ENCODE data around the gene GPR37. TPM values are rescaled to one million over a fixed set of nuclear protein-coding genes. Genes with fewer than 3 reads are reported as not detected.

The GPR37 gene
- total RNA-seq, 1 donor from 2014 or later = not detected

DNA sequence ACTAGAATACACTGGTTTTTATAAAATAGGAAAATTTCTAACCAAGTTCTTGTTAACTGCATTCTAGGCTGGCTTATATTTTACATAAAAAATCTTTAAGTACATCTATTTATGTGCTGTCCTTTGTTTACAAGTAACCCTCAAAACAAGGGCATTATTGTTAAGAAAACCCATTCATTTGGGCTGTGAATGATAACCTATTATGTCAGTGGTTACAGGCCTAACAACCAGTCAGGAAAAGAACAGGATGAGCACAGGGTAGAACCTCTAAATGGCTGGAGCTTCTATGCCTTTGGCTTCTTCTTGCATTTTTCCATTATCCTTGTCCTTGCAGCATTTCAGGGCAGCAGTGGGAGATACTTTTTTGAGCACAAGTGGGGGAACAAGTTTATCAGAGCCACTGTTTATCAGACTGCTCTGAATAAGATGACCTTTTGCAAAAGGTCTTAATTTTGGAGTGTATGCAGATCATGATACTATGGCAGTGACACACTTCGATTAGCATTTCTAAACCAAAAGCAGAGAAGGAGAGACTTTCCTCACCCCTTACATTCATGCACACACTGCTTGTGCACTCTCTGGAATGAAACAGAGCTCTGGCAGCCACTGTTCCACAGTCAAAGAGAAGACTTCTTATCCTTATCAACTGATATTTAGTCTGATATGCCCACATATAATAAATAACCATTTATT is 10.9 kb downstream of the GPR37 start:
- ChIA-PET CTCF (no interaction called here), POLR2A (interaction anchor here (0.6 kb wide), 1 partner anchor 20 kb away, joined by 4 read pairs; no protein-coding TSS in a partner anchor)
- H3K9me3 Mint-ChIP-seq = no peaks in the 10 kb centered on the region
- ATAC-seq (ENCODE audit: low read depth) (no peak), DNase-seq (no peak)
- TF ChIP-seq, protein P1, sequence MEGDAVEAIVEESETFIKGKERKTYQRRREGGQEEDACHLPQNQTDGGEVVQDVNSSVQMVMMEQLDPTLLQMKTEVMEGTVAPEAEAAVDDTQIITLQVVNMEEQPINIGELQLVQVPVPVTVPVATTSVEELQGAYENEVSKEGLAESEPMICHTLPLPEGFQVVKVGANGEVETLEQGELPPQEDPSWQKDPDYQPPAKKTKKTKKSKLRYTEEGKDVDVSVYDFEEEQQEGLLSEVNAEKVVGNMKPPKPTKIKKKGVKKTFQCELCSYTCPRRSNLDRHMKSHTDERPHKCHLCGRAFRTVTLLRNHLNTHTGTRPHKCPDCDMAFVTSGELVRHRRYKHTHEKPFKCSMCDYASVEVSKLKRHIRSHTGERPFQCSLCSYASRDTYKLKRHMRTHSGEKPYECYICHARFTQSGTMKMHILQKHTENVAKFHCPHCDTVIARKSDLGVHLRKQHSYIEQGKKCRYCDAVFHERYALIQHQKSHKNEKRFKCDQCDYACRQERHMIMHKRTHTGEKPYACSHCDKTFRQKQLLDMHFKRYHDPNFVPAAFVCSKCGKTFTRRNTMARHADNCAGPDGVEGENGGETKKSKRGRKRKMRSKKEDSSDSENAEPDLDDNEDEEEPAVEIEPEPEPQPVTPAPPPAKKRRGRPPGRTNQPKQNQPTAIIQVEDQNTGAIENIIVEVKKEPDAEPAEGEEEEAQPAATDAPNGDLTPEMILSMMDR (IDR thresholded peaks at IDR 0.05) = no peak
- H3K36me3 Mint-ChIP-seq (ENCODE audit: low read depth) = no peaks in the 10 kb centered on the region
- H3K27ac Mint-ChIP-seq = no peak overlapping the region
- H3K4me3 Mint-ChIP-seq = no peak overlapping the region
- no peaks in the 10 kb centered on the region for H3K27me3 Mint-ChIP-seq
- intact Hi-C loops (cut with micrococcal nuclease) = no loop called here
- H3K4me1 Mint-ChIP-seq = no peaks in the 10 kb centered on the region

DNA sequence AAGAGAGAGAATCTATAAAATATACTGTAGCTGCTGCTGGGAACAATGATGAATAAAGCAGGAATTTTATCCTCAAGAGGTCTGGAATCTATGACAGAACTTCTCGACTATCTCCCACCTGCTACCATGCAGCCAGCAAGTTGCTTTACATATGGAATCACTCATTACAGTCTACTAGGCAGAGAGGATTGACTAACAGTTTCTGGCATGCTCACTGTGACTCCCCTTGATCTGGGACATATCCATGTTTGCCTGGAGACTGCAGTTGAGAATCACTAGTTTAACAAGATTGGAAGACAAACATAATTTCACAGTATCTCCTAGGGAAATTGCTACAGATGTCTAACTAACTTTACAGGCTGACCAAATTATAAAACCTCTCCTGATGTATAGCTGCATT is 13.3 kb downstream of the GPR37 start:
- ATAC-seq (ENCODE audit: low read depth) (no peak), DNase-seq (no peak)
- CTCF ChIA-PET = no interaction called here
- Mint-ChIP-seq H3K27ac (no peak overlapping the region), H3K9me3 (no peaks in the 10 kb centered on the region), H3K4me3 (no peak overlapping the region), H3K36me3 (ENCODE audit: low read depth) (no peaks in the 10 kb centered on the region), H3K4me1 (no peaks in the 10 kb centered on the region), H3K27me3 (no peaks in the 10 kb centered on the region)
- intact Hi-C loops (cut with micrococcal nuclease) = no loop called here
- TF ChIP-seq, protein P1 (IDR thresholded peaks at IDR 0.05) = no peak
- POLR2A ChIA-PET = no interaction called here

DNA sequence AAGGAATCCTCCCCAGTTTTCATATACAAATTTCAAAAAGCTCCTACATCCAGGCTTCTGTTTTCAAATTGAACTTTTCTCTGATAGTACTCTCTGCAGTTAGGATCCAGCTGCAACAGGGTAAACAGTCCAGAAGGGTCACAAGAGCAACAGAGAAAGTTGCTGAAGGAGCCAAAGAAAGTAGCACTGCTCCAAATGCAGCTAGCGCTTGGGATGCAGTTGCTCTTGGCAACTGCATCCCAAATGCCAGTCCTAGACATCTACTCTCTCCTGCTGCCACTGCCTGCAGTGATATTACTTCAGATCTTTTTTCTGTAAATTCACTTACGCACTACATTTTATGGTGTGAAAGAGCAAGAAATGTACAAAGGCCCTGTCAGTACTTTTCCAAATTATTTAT is 14.6 kb downstream of the GPR37 start:
- Mint-ChIP-seq H3K4me1 (no peaks in the 10 kb centered on the region), H3K27ac (no peak overlapping the region), H3K9me3 (no peaks in the 10 kb centered on the region), H3K36me3 (ENCODE audit: low read depth) (no peaks in the 10 kb centered on the region), H3K27me3 (no peaks in the 10 kb centered on the region), H3K4me3 (no peak overlapping the region)
- intact Hi-C loops (cut with micrococcal nuclease) = no loop called here
- TF ChIP-seq, protein P1 (IDR thresholded peaks at IDR 0.05) = no peak
- CTCF ChIA-PET = no interaction called here
- POLR2A ChIA-PET = no interaction called here
- DNase-seq = no peak
- ATAC-seq (ENCODE audit: low read depth) = no peak

DNA sequence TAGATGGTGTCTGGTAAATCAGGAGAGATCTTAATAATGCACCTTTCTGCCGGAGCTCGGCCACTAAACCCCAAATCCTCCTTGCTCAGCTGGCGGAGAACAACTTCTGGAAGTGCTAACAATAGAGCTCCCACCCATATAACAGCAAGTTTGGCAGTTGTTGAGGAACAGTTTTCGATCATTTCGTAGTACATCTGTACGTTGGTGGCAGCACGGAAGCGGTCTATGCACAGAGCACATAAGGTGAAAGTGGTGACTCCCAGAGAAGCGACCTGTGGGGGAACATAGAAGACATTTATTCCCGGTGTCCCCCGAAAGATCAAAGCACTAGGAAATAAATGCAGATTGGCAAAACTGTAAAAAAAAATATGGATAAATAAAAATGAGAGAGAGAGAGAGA is 18.5 kb downstream of the GPR37 start:
- DNase-seq (no peak), ATAC-seq (ENCODE audit: low read depth) (no peak)
- H3K4me3 Mint-ChIP-seq = no peak overlapping the region
- no peaks in the 10 kb centered on the region for H3K36me3 Mint-ChIP-seq (ENCODE audit: low read depth)
- H3K9me3 Mint-ChIP-seq = no peaks in the 10 kb centered on the region
- CTCF ChIA-PET = no interaction called here
- TF ChIP-seq, protein P1 (IDR thresholded peaks at IDR 0.05) = no peak
- H3K27ac Mint-ChIP-seq = no peak overlapping the region
- H3K4me1 Mint-ChIP-seq = no peaks in the 10 kb centered on the region
- POLR2A ChIA-PET = no interaction called here
- intact Hi-C loops (cut with micrococcal nuclease) = no loop called here
- no peaks in the 10 kb centered on the region for H3K27me3 Mint-ChIP-seq

DNA sequence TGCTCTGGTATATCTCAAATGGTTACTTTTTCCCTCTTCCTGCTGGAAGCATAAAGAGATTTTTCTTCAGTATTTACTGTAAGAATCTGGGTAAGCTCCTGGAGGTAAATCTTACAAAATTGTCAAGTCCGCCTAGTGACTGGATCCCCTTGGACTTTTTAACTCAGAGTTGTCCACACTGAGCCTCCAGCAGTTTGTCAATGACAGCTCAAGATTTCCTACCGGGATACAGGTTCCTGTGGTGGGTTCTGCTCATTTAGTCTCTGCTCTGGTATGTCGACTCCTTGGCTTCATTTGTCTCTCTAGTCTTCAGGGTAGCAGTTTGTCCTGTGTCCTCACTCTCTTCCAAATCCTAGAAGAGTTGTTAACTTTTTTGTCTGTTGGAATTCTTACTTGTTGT is 27.0 kb downstream of the GPR37 start:
- Mint-ChIP-seq H3K4me1 (no peaks in the 10 kb centered on the region), H3K4me3 (no peak overlapping the region), H3K27me3 (no peaks in the 10 kb centered on the region), H3K36me3 (ENCODE audit: low read depth) (no peaks in the 10 kb centered on the region), H3K27ac (no peak overlapping the region), H3K9me3 (no peaks in the 10 kb centered on the region)
- intact Hi-C loops (cut with micrococcal nuclease) = no loop called here
- ATAC-seq (ENCODE audit: low read depth) (no peak), DNase-seq (no peak)
- TF ChIP-seq, protein P1 (IDR thresholded peaks at IDR 0.05) = no peak
- ChIA-PET CTCF (no interaction called here), POLR2A (no interaction called here)

Data from activated B cell treated with CpG ODN at 0.5 μM for 24 hours (primary cell).